HG03108 (cell line): ENCODE data around the gene THSD7A.

ENCODE experiments used
- ATAC-seq: cut with Tn5 transposase; IDR thresholded peaks from one replicate; pipeline ENCODE4 v1.9.1; 2021; ENCODE audit warnings: moderate library complexity; ENCODE audit not compliant: unreplicated experiment

Gene THSD7A

GRCh38 chr7:11818281-11818680, 13.7 kb downstream of the THSD7A start:
- ATAC-seq = no peak

DNA sequence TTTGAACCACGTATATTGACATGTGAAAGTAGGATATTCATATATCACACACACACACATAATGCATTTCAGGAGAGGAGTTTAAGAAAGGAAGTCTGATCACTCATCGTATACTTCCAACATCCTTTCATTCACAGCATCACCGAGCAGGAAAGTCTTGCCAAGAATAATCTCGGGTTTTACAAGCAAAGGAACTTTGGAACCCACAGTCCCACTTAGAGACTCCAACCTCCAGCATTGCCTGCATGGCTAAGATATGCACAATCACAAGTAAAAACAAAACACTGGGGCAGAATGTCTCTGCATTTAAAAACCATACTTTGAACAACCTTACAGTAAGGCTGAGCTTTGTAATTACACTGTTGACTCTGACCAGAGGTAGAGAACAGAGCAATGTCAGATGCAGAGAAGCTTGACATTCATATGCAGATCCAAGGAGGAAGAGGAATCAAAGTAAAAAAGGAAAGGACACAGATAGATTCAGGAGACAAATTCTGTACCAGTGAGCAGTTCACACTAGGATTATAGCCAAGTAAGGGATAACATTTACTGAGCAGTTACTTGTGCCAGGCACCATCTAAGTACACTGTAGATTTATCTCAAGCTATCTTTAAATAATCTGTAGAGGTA, 14.8 kb downstream of the THSD7A start:
- ATAC-seq = no peak

DNA sequence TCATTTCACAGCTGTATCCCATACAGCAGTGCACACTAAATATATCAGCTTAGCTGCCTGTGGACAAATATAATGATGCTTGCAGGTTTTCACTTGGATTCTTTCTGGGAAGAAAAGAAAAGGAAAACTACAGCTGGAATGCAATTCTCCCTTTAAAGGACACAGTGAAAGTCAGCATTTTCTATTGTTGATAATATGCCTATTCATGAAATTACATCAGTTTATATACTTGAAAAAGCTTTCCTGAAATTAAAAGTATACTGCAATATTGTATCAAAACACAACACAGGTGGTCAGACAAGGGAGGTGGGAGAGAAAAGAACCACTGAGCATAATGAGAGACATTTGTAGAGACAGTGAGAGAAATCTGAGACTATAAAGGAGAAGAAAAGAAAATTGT, 20.3 kb downstream of the THSD7A start:
- ATAC-seq = no peak

DNA sequence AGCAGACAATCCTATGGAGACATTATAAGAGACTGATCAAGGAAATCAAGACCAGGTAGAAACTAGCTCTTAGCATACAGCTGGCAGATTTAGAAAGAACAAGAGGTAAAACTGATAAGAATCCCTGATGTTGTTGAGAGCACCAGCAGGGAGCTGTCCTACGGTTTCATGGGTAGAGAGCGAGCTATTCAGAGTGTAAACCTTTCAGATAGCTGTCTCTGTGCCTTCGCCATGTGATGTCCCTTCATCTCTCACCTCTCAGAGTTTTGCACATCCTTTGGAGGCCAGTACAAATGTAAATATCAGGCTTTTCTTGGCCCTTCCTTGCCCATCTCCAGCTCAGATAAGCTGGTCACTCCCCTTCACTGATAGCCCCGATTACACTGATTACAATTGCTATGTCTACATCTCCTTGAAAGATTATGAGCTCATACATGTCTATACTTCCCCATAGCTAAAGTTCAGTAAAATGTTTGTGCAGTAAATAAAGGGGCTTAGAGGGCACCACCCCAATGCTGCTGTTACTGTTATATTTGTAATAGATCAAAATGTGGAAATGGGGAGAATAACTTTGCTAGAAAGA, 21.9 kb downstream of the THSD7A start:
- ATAC-seq = no peak

DNA sequence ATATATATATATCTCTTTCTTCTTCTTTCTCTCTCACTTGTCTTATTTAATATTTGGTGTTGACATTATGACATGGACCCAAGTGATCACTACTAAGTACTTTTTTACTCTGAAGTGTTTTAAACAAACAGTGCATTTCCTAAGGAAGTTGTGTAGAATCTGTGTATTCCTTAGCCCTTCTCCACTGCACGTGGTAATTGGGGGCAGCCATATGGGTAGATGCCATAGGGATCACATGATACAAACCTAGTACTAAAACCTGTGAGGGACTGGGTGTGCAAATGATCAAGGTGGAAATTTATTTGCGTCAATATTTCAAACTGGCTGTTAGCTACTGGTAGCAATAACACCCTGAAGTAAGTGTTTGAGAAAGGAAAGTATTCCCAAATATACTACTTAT, 25.0 kb downstream of the THSD7A start:
- ATAC-seq = no peak

- no peak for ATAC-seq
Measured at GRCh38 chr7:11804621-11805020, 27.4 kb downstream of the THSD7A start.

- ATAC-seq = no peak
Measured at GRCh38 chr7:11795231-11795630, 36.8 kb downstream of the THSD7A start.

DNA sequence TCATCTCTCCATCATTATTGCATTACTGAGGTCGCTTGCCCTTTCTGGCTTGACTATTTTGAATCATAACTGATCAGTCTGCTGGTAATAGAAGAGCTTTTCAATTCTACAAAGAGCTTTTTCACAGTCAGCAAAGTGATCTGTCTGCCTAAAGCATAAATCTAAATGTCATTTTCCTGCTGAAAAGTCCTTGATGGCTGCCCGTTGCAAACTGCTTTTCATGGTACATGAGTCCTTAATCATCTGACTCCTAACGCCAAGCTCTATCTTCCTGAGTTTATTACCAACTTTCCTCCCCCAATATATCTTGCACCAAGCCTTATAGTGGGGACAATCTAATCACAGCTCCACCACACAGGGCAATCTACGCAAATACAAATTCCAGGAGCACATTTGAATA, 39.8 kb downstream of the THSD7A start:
- ATAC-seq = no peak

- ATAC-seq = no peak
Measured at GRCh38 chr7:11788568-11788967, 43.4 kb downstream of the THSD7A start.

DNA sequence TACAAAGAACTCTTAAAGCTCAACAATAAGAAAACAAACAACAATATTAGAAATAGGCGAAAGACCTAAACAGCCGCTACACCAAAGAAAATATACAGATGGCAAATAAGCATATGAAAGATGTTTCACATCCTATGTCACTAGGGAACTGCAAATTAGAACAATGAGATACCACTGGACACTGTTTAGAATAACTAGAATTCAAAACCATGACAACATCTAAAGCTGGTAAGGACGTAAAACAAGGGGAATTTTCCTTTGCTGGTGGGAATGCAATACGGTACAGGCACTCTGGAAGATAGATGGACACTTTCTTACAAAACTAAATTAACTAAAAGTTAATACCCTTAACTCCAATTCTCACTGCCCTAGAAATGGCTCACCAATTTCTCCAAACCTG, 44.5 kb downstream of the THSD7A start:
- no peak for ATAC-seq

GRCh38 chr7:11786186-11786585, 45.8 kb downstream of the THSD7A start:
- ATAC-seq = no peak

DNA sequence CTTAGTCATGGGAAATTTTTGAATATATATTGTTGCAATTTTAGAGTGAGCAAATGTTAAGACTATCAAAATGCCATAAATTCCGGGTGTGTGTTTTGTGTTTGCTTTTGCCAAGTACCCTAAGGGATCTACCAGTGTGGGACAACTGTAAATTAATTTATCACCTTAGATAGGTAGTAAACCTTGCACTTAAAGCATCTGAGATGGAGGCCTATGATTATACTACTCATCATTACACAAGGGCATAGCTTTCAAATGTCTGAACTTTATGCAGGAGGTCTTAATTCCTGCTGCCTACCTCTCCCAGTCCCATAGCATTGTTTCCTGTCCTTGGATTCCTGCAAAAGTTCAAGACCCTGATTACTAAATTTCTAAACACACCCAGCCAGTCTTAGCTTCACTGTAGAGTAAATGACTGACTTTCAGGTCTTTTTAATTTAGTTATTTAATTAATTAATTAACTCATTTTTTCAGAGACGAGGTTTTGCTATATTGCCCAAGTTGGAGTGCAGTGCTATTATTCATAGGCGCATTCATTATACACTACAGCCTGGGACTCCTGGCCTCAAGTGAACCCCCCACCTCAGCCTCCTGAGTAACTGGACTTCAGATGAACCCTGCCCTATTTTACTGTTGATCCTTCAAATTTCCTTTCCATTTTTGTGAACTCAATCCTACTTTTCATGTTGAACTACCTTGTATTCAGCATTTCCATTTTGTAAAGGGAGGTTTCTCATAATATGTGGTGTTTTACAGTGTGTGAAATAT, 47.0 kb downstream of the THSD7A start:
- no peak for ATAC-seq

- ATAC-seq = no peak
Measured at GRCh38 chr7:11779864-11780674, 51.9 kb downstream of the THSD7A start.

- no peak for ATAC-seq
Measured at GRCh38 chr7:11776039-11776438, 56.0 kb downstream of the THSD7A start.

- no peak for ATAC-seq
Measured at GRCh38 chr7:11775401-11775800, 56.6 kb downstream of the THSD7A start.

- no peak for ATAC-seq
Measured at GRCh38 chr7:11768263-11768662, 63.7 kb downstream of the THSD7A start.

- no peak for ATAC-seq
Measured at GRCh38 chr7:11767148-11767547, 64.8 kb downstream of the THSD7A start.

- no peak for ATAC-seq
Measured at GRCh38 chr7:11760372-11760771, 71.6 kb downstream of the THSD7A start.

DNA sequence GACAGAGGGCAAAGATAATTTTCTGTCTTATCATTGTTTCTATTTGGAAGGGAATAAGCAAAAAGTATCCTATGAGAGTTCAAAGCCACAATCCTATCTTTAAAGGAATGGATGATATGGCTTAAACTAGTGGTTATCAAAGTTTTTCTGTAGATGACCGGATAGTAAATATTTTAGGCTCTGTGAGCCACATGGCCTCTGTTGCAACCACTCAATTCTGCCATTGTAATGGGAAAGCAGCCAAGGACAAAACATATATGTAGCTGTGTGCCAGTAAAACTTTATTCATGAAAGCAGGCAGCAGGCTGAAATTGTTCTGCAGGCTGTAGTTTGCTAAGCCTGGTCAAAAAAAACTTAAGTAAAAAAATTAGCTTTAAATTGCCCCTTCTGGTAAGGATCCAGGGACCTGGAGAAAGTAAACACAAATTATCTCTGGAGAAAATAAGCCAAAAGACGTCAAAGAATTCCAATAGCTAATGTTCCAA, 73.3 kb downstream of the THSD7A start:
- no peak for ATAC-seq

- ATAC-seq = no peak
Measured at GRCh38 chr7:11757153-11757552, 74.8 kb downstream of the THSD7A start.

GRCh38 chr7:11754933-11755332, 77.1 kb downstream of the THSD7A start:
- no peak for ATAC-seq
